Measurements from ENCODE around the gene SRP14. TPM values are rescaled to one million over a fixed set of nuclear protein-coding genes. Genes with fewer than 3 reads are reported as not detected.

SRP14 gene
- total and polyA plus RNA-seq, 9 donors: 155 to 451 (median 215) TPM

DNA sequence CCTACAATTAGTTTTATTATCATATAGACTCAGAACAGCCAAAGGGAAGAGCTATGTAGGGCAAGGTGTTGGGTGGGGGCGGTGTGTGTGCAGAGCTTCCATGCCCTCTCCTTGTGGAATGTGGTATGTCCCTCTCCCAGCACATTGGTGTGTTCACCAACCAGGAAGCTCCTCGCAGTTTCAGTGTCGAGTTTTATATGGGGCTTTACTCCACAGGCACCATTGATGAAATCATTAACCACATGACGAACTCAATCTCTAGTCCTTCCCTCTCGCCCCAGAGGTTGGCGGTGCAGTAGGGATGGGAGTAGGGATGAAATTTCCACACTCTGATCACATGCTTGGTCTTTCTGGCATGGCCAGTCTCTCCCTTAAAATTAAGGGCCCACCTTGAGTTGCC, 13.6 kb upstream of the SRP14 start:
- intact Hi-C loops (cut with DNase I): loop anchor here in 2 of 4 donors (5.0 to 10.0 kb wide), 2 partner anchors 45 to 52 kb away; partner anchors contain the start of gene BMF (in 1 of the 2)
- no peak overlapping the region for H3K27ac ChIP-seq
- TF ChIP-seq EP300 (IDR thresholded peaks at IDR 0.05): no peak
- no peak for TF ChIP-seq POLR2A (IDR thresholded peaks at IDR 0.05)
- TF ChIP-seq, protein P1, sequence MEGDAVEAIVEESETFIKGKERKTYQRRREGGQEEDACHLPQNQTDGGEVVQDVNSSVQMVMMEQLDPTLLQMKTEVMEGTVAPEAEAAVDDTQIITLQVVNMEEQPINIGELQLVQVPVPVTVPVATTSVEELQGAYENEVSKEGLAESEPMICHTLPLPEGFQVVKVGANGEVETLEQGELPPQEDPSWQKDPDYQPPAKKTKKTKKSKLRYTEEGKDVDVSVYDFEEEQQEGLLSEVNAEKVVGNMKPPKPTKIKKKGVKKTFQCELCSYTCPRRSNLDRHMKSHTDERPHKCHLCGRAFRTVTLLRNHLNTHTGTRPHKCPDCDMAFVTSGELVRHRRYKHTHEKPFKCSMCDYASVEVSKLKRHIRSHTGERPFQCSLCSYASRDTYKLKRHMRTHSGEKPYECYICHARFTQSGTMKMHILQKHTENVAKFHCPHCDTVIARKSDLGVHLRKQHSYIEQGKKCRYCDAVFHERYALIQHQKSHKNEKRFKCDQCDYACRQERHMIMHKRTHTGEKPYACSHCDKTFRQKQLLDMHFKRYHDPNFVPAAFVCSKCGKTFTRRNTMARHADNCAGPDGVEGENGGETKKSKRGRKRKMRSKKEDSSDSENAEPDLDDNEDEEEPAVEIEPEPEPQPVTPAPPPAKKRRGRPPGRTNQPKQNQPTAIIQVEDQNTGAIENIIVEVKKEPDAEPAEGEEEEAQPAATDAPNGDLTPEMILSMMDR (IDR thresholded peaks at IDR 0.05): no peak
- H3K36me3 ChIP-seq: no peaks in the 10 kb centered on the region
- WGBS, 3 donors: 77 to 85% (median 77%) methylated on average over 6 of the region's 6 CpGs
- no peak overlapping the region for H3K4me3 ChIP-seq
- no peaks in the 10 kb centered on the region for H3K27me3 ChIP-seq
- H3K9me3 ChIP-seq: no peaks in the 10 kb centered on the region
- no peak for DNase-seq
- H3K4me1 ChIP-seq (ENCODE audit: insufficient read depth): peaks cover 9% of the 10 kb centered on the region

GRCh38 chr15:40051616-40052415, 12.8 kb upstream of the SRP14 start:
- DNase-seq: no peak
- Histone ChIP-seq H3K9me3 (no peaks in the 10 kb centered on the region), H3K27me3 (no peaks in the 10 kb centered on the region), H3K36me3 (no peaks in the 10 kb centered on the region), H3K27ac (no peak overlapping the region), H3K4me3 (no peak overlapping the region), H3K4me1 (ENCODE audit: insufficient read depth) (peaks cover 14% of the 10 kb centered on the region)
- WGBS, 3 donors: 90 to 92% (median 91%) methylated on average over 11 of the region's 11 CpGs
- intact Hi-C loops (cut with DNase I): loop anchor here in 2 of 4 donors (5.0 to 10.0 kb wide), 2 partner anchors 45 to 53 kb away; partner anchors contain the start of gene BMF (in 1 of the 2)
- TF ChIP-seq POLR2A (IDR thresholded peaks at IDR 0.05) (no peak), EP300 (IDR thresholded peaks at IDR 0.05) (no peak)
- TF ChIP-seq, protein P1 (IDR thresholded peaks at IDR 0.05): no peak

- intact Hi-C loops (cut with DNase I): loop anchor here in 2 of 4 donors (5.0 to 10.0 kb wide), 2 partner anchors 46 to 54 kb away; partner anchors contain the start of gene BMF (in 1 of the 2)
- no peak for TF ChIP-seq EP300 (IDR thresholded peaks at IDR 0.05)
- TF ChIP-seq POLR2A (IDR thresholded peaks at IDR 0.05): no peak
- TF ChIP-seq, protein P1 (IDR thresholded peaks at IDR 0.05): no peak
- Histone ChIP-seq H3K9me3 (no peaks in the 10 kb centered on the region), H3K4me3 (no peak overlapping the region), H3K4me1 (ENCODE audit: insufficient read depth) (peaks cover 14% of the 10 kb centered on the region), H3K27ac (no peak overlapping the region), H3K27me3 (no peaks in the 10 kb centered on the region), H3K36me3 (no peaks in the 10 kb centered on the region)
- peak in 3 of 5 donors; percentile 47 to 64 (median 63) for DNase-seq
- 27 to 34% (median 30%) methylated on average over 12 of the region's 12 CpGs for WGBS, 3 donors
Observed at GRCh38 chr15:40050788-40051470, 11.9 kb upstream of the SRP14 start.

- intact Hi-C loops (cut with DNase I): loop anchor here in 3 of 4 donors (5.0 to 10.0 kb wide), 6 partner anchors 58 to 376 kb away; partner anchors contain the start of genes BMF (in 1 of the 3) and BUB1B (in 1 of the 3)
- DNase-seq: no peak
- H3K27ac ChIP-seq: no peak overlapping the region
Observed at GRCh38 chr15:40048926-40049475, 10.0 kb upstream of the SRP14 start.

More at GRCh38 chr15:40048926-40049475, 10.0 kb upstream of the SRP14 start:
- WGBS, 3 donors: 91 to 98% (median 96%) methylated on average over 3 of the region's 3 CpGs
- Histone ChIP-seq H3K4me1 (ENCODE audit: insufficient read depth) (peaks cover 19% of the 10 kb centered on the region), H3K36me3 (no peaks in the 10 kb centered on the region), H3K27me3 (no peaks in the 10 kb centered on the region), H3K9me3 (no peaks in the 10 kb centered on the region), H3K4me3 (no peak overlapping the region)
- no peak for TF ChIP-seq POLR2A (IDR thresholded peaks at IDR 0.05)
- TF ChIP-seq, protein P1 (IDR thresholded peaks at IDR 0.05): no peak
- no peak for TF ChIP-seq EP300 (IDR thresholded peaks at IDR 0.05)
